Effector CD8-positive, alpha-beta T cell (primary cell): Measurements from ENCODE around the gene BTRC.

ENCODE experiments used
- DNase-seq: peaks from one replicate; lab custom pipeline; 2025; lab: John Stamatoyannopoulos, UW

Gene BTRC

GRCh38 chr10:101535949-101536348 is 182.0 kb downstream of the BTRC start:
- DNase-seq, result no peak

DNA sequence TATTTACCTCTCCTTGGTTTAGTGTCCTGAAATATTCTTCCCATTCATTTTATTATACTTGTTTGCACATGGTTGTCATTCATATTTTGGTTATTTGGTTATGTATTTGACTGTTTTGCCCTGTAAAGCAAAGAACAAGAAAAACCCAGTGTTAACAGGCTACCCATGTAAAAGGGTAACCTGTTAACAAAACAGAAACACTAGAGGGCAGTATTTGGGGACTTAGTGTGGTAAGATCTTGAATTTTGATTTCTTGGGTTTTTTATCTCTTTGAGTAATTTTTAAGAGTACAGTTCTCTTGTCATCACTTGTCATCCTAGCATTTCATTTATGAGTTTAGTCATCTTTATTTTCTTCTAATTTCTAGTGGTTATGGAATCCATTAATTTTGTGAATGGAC is 182.8 kb downstream of the BTRC start:
- DNase-seq, result no peak

GRCh38 chr10:101538446-101538845 is 184.5 kb downstream of the BTRC start:
- DNase-seq, result no peak

GRCh38 chr10:101545898-101546297 is 191.9 kb downstream of the BTRC start:
- no peak for DNase-seq

- no peak for DNase-seq
Measured at GRCh38 chr10:101550965-101551364, 197.0 kb downstream of the BTRC start.

- no peak for DNase-seq
Measured at GRCh38 chr10:101552442-101552841, 198.5 kb downstream of the BTRC start.

- DNase-seq, result no peak
Measured at GRCh38 chr10:101557541-101557940, 203.6 kb downstream of the BTRC start.

DNA sequence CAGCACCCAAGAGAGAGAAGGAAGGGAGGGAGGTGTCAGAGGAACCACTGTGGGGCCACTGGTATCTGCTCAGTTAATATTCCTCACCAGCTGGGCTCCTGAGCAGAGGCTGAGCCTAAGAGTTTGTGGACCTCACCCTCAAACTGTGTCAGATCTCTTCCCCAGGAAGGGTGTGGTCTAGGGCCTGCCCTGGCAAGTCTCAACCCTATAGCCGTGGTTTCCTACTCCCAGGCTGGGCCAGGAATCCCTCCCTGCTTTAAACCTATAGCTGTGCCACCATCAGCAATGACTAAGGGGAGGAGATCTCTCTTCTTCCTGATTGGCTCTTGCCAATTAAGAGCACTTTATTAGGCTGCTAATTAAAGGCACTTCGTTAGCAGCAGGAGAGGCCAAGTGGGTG is 204.2 kb downstream of the BTRC start:
- DNase-seq, result no peak

DNA sequence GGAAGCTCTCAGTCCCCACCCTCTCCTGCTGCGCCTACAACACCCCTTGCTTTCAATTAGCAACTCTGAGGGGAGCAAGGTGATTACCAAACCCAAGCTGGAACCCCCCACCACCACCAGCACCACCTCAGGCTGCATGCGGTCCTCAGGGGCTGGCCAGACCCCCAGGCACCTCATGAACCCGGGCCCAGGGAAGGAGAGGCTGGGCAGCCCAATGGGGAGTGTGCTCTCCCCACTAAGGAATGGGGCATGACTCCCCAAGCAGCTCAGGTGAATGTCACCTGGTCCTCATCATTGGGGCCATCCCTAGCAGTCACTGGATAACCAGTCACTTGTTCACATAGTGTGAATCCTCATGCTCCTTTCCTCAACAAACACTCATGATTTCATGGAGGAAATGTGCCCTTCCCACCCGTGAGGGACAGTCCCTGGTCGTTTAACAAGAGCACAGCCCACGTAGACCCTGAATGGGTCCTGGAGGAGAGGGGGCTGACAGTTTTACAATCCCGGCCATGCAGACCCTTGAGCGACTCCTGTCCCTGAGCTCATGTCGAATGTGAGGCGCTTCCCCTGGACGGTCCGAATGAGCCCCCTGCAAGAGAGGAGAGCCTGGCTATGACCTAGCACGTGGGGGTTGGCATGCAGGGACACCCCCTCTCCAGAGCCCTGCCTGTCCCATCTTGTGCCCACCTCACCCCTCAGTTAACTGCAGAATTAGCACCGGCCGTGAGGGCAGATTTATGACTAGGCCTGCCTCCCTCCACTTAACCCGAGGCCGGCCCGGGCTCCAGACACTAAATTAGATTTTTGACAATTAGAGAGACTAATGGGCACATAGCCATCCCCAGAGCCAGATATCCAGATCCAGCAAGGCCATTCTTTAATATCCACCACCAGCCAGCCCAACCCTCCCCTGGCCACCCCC is 205.0 kb downstream of the BTRC start:
- no peak for DNase-seq

- no peak for DNase-seq
Measured at GRCh38 chr10:101559596-101560297, 205.8 kb downstream of the BTRC start.

GRCh38 chr10:101560298-101561067 is 206.5 kb downstream of the BTRC start:
- no peak for DNase-seq

GRCh38 chr10:101561068-101561915 is 207.3 kb downstream of the BTRC start:
- DNase-seq, result no peak

GRCh38 chr10:101562231-101562630 is 208.3 kb downstream of the BTRC start:
- no peak for DNase-seq

- DNase-seq, result no peak
Measured at GRCh38 chr10:101563007-101563406, 209.0 kb downstream of the BTRC start.

GRCh38 chr10:101563497-101564040 is 209.6 kb downstream of the BTRC start:
- no peak for DNase-seq

DNA sequence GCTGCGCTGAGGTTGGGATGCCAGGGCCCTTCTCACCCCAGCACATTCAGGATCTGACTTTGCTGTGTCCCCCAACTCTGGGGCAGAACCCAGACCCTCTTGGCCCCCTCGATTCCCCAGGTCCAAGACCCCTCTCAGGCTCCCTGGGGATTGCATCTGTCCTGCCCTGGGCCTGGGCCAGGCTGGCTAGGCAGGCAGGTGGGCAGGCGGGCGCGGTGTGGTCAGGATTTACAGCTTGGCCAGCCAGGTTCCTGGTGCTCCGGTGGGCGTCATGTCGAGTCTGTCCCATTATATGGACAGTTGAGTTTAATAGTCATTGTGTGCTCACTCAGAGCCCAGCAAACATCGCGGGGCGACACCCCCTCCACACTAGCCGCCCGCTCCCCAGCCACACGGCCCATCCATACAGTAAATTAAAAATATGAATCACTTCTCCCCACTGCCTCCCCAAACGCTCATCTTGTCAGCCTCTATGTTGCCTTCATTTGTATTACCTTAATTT is 210.6 kb downstream of the BTRC start:
- DNase-seq, result no peak

DNA sequence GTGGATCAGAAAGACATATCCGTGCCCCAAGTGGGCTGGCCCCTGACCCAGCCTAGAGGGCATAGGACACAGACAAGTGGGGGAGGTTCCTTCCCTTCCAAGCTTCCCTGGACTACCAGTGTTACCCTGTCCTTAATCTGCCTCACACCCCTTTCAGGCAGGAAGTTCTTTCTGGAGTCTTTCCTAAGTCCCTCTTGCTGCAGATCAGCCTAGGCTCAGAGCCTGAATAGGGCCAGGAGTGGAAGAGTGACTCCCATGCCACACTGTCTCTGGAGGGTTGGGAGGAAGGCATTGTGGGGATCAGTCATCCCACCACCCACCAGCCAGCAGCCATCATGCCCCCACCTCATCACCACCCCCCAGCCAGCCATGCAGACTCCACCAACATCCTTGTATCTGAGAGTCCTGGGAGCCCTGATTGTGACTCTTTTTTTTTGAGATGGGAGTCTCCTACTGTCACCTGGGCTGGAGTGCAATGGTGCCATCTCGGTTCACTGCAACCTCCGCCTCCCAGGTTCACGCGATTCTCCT is 211.5 kb downstream of the BTRC start:
- no peak for DNase-seq

GRCh38 chr10:101565936-101566332 is 212.0 kb downstream of the BTRC start:
- DNase-seq, result no peak

GRCh38 chr10:101566333-101567164 is 212.6 kb downstream of the BTRC start:
- no peak for DNase-seq
